HCT116 (cell line): ENCODE results near the gene CEACAM6.

ENCODE experiments used
- EZH2 ChIP-seq: fragments of 200-600 bp; sonication (generic); IDR thresholded peaks from 2 replicates; pipeline ENCODE4 v1.6.1; 2017; ENCODE audit warnings: antibody characterized with exemption, mixed run types
- POLR2A ChIP-seq: IDR thresholded peaks from 2 replicates; pipeline ENCODE4 v1.7.0; 2011; ENCODE audit warnings: borderline replicate concordance; ENCODE audit not compliant: insufficient read depth, insufficient read length; ENCODE audit errors: extremely low read depth
- POLR2AphosphoS5 ChIP-seq: IDR thresholded peaks from 2 replicates; pipeline ENCODE4 v1.6.1; 2011; ENCODE audit warnings: mild to moderate bottlenecking, low read depth, low read length, moderate library complexity
- TF ChIP-seq, protein P1 (sequence below), 3 experiments: fragments of 200-600 bp in 1 of 3; sonication (generic) in 1 of 3; IDR thresholded peaks in 2 of 3; conservative IDR thresholded peaks in 1 of 3; 2 replicates each; pipeline ENCODE4 v1.5.1; 2012 to 2017; ENCODE audit warnings: low read depth in 2 of 3, low read length in 2 of 3, antibody characterized with exemption in 1 of 3, borderline replicate concordance in 1 of 3, control low read depth in 1 of 3, mild to moderate bottlenecking in 1 of 3, mixed read lengths in 1 of 3, mixed run types in 1 of 3, moderate library complexity in 1 of 3; ENCODE audit not compliant: insufficient read depth in 1 of 3
- TF ChIP-seq, protein P2 (sequence below): IDR thresholded peaks from 2 replicates; pipeline ENCODE4 v1.6.1; 2011; ENCODE audit warnings: mild to moderate bottlenecking, low read length, moderate library complexity; ENCODE audit not compliant: insufficient replicate concordance; ENCODE audit errors: extremely low read depth

DNA sequence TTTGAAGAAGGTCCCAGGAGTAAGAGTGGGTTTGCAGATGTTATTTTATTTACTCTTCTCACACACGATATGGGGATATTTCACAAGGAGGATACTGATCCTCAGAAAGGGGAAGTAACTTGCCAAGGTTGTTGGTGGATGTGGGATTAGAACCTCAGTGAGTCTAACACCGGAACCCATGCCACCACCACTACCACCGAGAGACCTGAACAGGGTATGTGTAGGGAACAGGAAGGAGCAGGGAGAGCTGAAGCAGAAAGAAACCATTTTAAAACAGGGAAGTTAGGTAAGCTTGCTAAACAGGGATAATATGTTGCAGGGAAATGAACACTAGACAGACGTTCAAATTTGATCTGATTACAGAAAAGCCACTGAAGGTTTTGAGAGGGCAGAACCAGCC lies 29.4 kb downstream of the CEACAM6 start:
- TF ChIP-seq, protein P1, sequence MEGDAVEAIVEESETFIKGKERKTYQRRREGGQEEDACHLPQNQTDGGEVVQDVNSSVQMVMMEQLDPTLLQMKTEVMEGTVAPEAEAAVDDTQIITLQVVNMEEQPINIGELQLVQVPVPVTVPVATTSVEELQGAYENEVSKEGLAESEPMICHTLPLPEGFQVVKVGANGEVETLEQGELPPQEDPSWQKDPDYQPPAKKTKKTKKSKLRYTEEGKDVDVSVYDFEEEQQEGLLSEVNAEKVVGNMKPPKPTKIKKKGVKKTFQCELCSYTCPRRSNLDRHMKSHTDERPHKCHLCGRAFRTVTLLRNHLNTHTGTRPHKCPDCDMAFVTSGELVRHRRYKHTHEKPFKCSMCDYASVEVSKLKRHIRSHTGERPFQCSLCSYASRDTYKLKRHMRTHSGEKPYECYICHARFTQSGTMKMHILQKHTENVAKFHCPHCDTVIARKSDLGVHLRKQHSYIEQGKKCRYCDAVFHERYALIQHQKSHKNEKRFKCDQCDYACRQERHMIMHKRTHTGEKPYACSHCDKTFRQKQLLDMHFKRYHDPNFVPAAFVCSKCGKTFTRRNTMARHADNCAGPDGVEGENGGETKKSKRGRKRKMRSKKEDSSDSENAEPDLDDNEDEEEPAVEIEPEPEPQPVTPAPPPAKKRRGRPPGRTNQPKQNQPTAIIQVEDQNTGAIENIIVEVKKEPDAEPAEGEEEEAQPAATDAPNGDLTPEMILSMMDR (IDR thresholded peaks at IDR 0.05 in 2 of 3, conservative IDR thresholded peaks at IDR 0.05 in 1 of 3; ENCODE audit: borderline replicate concordance in 1 of 3, insufficient read depth in 1 of 3, low read depth in 2 of 3, low read length in 2 of 3) = no peak
- TF ChIP-seq, protein P2, sequence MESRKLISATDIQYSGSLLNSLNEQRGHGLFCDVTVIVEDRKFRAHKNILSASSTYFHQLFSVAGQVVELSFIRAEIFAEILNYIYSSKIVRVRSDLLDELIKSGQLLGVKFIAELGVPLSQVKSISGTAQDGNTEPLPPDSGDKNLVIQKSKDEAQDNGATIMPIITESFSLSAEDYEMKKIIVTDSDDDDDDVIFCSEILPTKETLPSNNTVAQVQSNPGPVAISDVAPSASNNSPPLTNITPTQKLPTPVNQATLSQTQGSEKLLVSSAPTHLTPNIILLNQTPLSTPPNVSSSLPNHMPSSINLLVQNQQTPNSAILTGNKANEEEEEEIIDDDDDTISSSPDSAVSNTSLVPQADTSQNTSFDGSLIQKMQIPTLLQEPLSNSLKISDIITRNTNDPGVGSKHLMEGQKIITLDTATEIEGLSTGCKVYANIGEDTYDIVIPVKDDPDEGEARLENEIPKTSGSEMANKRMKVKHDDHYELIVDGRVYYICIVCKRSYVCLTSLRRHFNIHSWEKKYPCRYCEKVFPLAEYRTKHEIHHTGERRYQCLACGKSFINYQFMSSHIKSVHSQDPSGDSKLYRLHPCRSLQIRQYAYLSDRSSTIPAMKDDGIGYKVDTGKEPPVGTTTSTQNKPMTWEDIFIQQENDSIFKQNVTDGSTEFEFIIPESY = no peak
- no peak for TF ChIP-seq EZH2
- no peak for TF ChIP-seq POLR2AphosphoS5
- TF ChIP-seq POLR2A = no peak
